ENCODE measurements around the gene SLC25A18.
"Not testable (repeated sequence)": the region's sequence is repeated elsewhere in the genome, so short reads cannot be mapped to it uniquely, and the experiment has no call there.

SLC25A18 gene, protein sequence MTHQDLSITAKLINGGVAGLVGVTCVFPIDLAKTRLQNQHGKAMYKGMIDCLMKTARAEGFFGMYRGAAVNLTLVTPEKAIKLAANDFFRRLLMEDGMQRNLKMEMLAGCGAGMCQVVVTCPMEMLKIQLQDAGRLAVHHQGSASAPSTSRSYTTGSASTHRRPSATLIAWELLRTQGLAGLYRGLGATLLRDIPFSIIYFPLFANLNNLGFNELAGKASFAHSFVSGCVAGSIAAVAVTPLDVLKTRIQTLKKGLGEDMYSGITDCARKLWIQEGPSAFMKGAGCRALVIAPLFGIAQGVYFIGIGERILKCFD

GRCh38 chr22:17562906-17563870, at the start of gene SLC25A18:
Gene SLC25A18, plus strand, starts transcription at chr22:17563498. Its CDS starts 16,447 bp downstream, at chr22:17579945.
- no peak for DNase-seq

DNA sequence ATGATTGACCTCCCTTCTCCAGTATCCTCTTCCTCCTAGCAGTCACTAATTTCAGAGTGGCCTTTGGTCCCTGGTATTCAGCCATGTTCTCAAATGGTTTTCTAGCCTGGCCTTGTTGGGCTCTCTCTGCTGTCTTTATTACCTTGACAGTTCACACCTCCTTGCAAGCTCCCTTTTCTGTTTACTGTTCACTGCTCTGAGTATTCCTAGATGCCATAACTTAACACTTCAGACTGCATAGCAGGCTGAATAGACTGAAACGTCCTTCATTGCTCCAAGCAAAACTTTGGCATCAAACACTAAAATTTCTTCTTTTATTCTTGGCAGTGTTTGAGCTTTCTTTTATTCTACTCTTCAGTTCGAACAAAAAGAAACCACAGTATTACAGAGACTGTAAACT, 49.7 kb upstream of the SLC25A18 start:
- DNase-seq, result no peak

GRCh38 chr22:17514084-17514483, 49.2 kb upstream of the SLC25A18 start:
- DNase-seq, result no peak

GRCh38 chr22:17518406-17518805, 44.9 kb upstream of the SLC25A18 start:
- no peak for DNase-seq

DNA sequence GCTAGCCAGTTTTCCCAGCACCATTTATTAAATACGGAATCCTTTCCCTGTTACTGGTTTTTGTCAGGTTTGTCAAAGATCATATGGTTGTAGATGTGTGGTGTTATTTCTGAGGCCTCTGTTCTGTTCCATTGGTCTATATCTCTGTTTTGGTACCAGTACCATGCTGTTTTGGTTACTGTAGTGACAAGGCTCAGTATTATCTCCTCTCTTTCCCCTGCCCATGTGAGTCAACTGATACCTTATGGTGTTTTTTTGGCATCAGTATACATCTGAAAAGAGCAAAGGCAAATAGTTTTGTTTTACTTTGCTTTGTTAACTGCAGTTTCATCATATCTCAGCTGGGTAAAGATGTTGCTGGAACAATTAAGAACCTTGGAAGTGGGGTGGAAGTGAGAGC, 41.3 kb upstream of the SLC25A18 start:
- DNase-seq, result not testable (repeated sequence)

DNA sequence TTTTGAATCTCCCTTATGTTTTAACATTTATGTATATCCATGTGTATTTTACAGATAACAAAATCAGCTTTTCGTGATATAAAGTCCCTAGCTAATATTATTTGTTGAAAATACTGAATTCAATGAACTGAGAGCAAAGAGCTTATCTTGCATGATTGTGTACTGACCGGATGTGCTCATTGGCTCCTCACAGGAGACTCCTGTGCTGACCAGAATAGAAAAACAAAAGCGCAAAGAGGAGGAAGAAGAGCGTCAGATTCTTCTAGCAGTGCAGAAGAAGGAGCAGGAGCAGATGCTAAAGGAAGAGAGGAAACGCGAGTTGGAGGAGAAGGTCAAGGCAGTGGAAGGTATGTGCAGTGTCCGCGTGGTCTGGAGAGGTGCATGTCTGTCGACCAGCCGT, 39.4 kb upstream of the SLC25A18 start:
- no peak for DNase-seq

- DNase-seq, result no peak
Measured at GRCh38 chr22:17536269-17536668, 27.0 kb upstream of the SLC25A18 start.

DNA sequence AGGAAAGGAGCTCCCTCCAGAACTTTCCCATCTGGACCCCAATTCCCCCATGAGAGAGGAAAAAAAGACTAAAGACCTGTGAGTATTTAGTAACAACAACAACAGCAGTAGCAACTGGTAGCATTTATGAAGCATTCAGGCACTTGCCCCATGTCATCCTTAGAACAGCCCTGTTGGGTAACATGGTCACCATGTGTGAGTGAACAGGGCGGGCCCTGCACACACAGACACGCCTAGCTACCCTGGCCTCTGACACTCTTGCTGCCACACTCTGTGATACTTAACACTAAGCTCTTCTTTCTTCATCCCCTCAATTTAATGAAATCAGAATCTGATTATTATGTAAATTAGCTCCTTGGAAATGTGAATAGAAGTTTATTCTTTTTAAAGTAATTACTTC, 26.1 kb upstream of the SLC25A18 start:
- DNase-seq, result no peak

- DNase-seq, result no peak
Measured at GRCh38 chr22:17540481-17540880, 22.8 kb upstream of the SLC25A18 start.

GRCh38 chr22:17541476-17541875, 21.8 kb upstream of the SLC25A18 start:
- DNase-seq, result no peak

- no peak for DNase-seq
Measured at GRCh38 chr22:17542452-17542851, 20.8 kb upstream of the SLC25A18 start.

DNA sequence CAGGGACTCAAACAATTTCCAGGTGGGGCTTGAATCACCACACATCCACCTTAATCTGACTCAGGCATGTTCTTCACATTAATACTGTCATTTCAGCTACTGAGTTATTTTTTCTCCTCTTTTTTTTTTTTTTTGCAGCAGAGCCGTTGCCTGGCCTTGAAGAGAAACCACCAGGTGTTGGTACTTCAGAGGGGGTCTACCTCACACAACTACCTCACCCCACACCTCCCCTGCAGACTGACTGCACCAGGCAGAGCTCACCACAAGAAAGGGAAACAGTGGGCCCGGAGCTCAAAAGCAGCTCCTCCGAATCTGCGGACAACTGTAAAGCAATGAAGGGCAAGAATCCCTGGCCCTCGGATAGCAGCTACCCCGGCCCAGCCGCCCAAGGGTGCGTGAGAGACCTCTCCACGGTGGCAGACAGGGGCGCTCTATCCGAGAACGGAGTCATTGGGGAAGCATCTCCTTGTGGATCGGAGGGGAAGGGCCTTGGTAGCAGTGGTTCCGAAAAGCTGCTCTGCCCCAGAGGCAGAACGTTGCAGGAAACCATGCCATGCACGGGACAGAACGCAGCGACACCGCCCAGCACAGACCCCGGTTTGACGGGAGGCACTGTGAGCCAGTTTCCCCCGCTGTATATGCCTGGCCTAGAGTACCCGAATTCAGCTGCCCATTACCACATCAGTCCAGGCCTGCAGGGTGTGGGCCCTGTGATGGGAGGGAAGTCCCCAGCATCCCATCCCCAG, 15.1 kb upstream of the SLC25A18 start:
- DNase-seq, result no peak

DNA sequence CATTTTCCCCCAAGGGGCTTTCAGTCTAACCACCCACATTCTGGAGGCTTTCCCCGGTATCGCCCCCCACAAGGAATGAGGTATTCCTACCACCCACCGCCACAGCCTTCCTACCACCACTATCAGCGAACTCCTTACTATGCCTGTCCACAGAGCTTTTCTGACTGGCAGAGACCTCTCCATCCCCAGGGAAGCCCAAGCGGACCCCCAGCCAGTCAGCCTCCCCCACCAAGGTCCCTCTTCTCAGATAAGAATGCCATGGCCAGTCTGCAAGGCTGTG, 14.6 kb upstream of the SLC25A18 start:
- no peak for DNase-seq

- DNase-seq, result no peak
Measured at GRCh38 chr22:17549183-17549582, 14.1 kb upstream of the SLC25A18 start.

GRCh38 chr22:17549655-17550054, 13.6 kb upstream of the SLC25A18 start:
- no peak for DNase-seq

DNA sequence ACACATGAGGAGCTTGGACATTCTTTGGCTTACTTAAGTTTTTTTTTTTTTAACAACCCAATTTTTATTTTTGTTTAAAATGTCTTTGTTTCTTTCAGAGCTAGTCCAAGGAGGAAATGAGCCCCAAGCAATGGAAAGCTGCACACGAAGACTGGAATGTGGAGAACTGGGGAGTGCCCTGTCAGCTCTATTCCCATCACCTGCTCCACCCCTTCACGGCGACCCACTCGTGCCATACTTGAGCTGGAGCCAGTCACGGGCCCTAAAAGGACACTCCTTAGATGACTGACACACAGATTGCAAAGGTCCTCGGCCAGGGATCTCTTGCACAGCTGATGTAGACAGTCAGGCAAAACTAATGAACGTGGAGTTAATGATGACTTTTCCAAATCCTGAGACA, 10.6 kb upstream of the SLC25A18 start:
- no peak for DNase-seq

- no peak for DNase-seq
Measured at GRCh38 chr22:17554814-17555213, 8.5 kb upstream of the SLC25A18 start.

GRCh38 chr22:17559188-17559587, 4.1 kb upstream of the SLC25A18 start:
- no peak for DNase-seq

DNA sequence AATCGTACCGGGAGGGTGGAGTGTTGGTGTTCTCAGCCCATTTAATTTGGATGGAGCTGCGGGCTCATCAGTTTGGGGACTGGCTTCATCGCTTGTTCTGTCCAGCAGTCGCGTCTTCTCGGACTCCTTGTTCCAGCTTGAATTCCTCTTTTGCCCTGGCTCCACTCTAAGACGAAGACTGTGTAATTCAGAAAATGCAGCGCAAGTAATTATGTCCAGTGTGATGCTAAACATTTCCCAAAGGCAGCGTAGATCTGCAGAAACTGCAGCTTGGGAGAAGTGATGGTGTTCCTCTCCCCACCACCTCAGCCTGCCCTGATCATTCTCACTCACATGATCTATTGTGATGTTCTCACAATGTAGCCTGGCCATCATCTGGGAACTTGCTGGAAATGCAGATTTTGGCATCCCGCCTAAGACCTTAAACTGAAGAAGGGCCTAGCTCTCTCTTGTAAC, 666 bp downstream of the SLC25A18 start:
- DNase-seq, result no peak

DNA sequence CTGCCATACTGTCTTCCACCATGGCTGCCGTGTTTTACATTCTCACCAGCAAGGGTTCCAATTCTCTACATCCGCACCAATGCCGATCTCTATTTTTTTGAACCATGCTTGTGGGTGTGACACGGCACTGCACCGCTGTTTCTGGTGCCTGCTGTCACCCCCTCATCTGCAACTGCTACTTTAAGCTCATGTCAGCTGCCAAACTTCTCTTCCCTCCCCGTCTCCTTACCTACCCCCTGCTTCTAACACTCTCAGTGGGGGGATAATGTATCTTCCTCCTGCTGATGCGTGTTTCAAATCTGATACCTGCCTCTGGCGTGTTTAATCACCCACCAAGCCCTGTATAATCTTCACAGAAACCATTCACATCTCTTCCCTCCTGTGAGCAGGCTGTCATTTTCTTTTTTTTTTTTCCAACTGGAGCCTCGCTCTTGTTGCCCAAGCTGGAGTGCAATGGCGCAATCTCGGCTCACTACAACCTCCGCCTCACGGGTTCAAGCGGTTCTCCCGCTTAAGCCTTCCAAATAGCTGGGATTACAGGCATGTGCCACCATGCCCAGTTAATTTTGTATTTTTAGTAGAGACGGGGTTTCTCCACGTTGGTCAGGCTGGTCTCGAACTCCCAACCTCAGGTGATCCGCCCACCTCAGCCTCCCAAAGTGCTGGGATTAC, 2.9 kb downstream of the SLC25A18 start:
- DNase-seq, result not testable (repeated sequence)

- no peak for DNase-seq
Measured at GRCh38 chr22:17566776-17567175, 3.5 kb downstream of the SLC25A18 start.

DNA sequence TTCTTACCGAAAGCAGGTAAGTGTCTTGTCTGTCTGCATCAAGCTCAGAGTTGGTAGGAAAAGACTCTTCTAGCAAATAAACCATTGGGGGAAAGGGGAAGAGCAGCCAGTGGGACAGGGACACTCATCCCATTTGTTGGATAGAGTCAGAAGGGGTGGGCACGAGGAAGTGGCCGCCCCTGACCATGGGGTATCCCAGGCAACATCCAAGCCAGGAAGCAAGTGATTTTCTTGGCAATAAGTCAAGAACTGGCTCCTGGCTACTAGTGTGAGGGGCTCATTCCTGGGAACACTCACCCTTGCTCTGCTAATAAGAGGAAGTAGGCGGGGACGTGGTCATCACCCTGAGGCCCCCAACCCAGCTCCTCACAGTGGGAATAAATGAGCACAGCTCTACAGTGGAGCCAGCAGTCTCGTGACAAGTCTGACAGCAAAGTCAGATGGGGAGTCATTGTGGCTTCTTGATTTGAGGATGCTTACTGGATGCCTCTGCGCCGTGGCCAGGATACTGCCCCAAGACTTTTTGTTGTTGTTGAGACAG, 6.7 kb downstream of the SLC25A18 start:
- DNase-seq, result no peak
